Measurements from ENCODE around the gene STAP1.

- TF ChIP-seq, protein P1, sequence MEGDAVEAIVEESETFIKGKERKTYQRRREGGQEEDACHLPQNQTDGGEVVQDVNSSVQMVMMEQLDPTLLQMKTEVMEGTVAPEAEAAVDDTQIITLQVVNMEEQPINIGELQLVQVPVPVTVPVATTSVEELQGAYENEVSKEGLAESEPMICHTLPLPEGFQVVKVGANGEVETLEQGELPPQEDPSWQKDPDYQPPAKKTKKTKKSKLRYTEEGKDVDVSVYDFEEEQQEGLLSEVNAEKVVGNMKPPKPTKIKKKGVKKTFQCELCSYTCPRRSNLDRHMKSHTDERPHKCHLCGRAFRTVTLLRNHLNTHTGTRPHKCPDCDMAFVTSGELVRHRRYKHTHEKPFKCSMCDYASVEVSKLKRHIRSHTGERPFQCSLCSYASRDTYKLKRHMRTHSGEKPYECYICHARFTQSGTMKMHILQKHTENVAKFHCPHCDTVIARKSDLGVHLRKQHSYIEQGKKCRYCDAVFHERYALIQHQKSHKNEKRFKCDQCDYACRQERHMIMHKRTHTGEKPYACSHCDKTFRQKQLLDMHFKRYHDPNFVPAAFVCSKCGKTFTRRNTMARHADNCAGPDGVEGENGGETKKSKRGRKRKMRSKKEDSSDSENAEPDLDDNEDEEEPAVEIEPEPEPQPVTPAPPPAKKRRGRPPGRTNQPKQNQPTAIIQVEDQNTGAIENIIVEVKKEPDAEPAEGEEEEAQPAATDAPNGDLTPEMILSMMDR (conservative IDR thresholded peaks at IDR 0.05; ENCODE audit: low read length): no peak
- no peak for TF ChIP-seq EZH2phosphoT487 (IDR thresholded peaks at IDR 0.05; ENCODE audit: borderline replicate concordance, low read depth, low read length)
These were observed 16.5 kb upstream of the STAP1 start for GRCh38 chr4:67542076-67542475.
